Liver (tissue), 9 donors: ENCODE results near the gene GPC1. TPM values are rescaled to one million over a fixed set of nuclear protein-coding genes. Genes with fewer than 3 reads are reported as not detected.
A peak's percentile ranks its signal among the peaks of the same experiment; 100 is the strongest.

Experiments used
- DNase-seq: peaks from one replicate; pipeline ENCODE4 v3.0.0-alpha.2; 2017; ENCODE audit warnings: low spot score
- H3K27ac ChIP-seq, 2 donors: one replicate each; pipeline ENCODE4 v1.7.0; 2013; ENCODE audit warnings: inconsistent platforms in 2 of 2, low read length in 2 of 2, control low read depth in 1 of 2, low read depth in 1 of 2, mild to moderate bottlenecking in 1 of 2
- H3K27me3 ChIP-seq, 4 donors: one replicate each; pipeline versions ENCODE4 v1.6.1 to v1.7.0; 2013; ENCODE audit warnings: low read length in 3 of 4, inconsistent platforms in 1 of 4, mild to moderate bottlenecking in 1 of 4, moderate library complexity in 1 of 4; ENCODE audit not compliant: control insufficient read depth in 4 of 4, insufficient read depth in 4 of 4
- H3K36me3 ChIP-seq, 4 donors: one replicate each; pipeline versions ENCODE4 v1.6.1 to v1.7.0; 2013; ENCODE audit warnings: low read length in 3 of 4, mild to moderate bottlenecking in 3 of 4, low read depth in 1 of 4, moderate library complexity in 1 of 4; ENCODE audit not compliant: control insufficient read depth in 4 of 4, insufficient read depth in 3 of 4
- H3K4me1 ChIP-seq, 4 donors: one replicate each; pipeline versions ENCODE4 v1.6.1 to v1.7.0; 2013; ENCODE audit warnings: low read length in 3 of 4, mild to moderate bottlenecking in 3 of 4, moderate library complexity in 1 of 4; ENCODE audit not compliant: control insufficient read depth in 4 of 4, insufficient read depth in 4 of 4
- H3K4me3 ChIP-seq, 3 donors: one replicate each; pipeline versions ENCODE4 v1.6.1 to v1.7.0; 2013; ENCODE audit warnings: low read length in 3 of 3, control low read depth in 1 of 3, low read depth in 1 of 3, mild to moderate bottlenecking in 1 of 3
- H3K9ac ChIP-seq, 2 donors: one replicate each; pipeline ENCODE4 v1.7.0; 2013; ENCODE audit warnings: low read length in 2 of 2, mild to moderate bottlenecking in 2 of 2, moderate library complexity in 2 of 2, control low read depth in 1 of 2, low read depth in 1 of 2
- H3K9me3 ChIP-seq, 4 donors: one replicate each; pipeline versions ENCODE4 v1.6.1 to v1.7.0; 2013; ENCODE audit warnings: low read length in 3 of 4; ENCODE audit not compliant: control insufficient read depth in 4 of 4
- ATF3 ChIP-seq: IDR thresholded peaks from 2 replicates; pipeline ENCODE4 v1.6.1; 2016; ENCODE audit warnings: antibody characterized with exemption
- EGR1 ChIP-seq, 2 donors: IDR thresholded peaks; 2 replicates each; pipeline ENCODE4 v1.6.1; 2016 to 2018; ENCODE audit warnings: antibody characterized with exemption in 2 of 2, low read depth in 2 of 2
- FOXA1 ChIP-seq: IDR thresholded peaks from 2 replicates; pipeline ENCODE4 v1.6.1; 2016; ENCODE audit warnings: antibody characterized with exemption
- FOXA2 ChIP-seq: IDR thresholded peaks from 2 replicates; pipeline ENCODE4 v1.6.1; 2016; ENCODE audit warnings: antibody characterized with exemption
- GABPA ChIP-seq, 2 donors: IDR thresholded peaks in 1 of 2; conservative IDR thresholded peaks in 1 of 2; 2 replicates each; pipeline ENCODE4 v1.6.1; 2016; ENCODE audit warnings: antibody characterized with exemption in 2 of 2, mild to moderate bottlenecking in 1 of 2, moderate library complexity in 1 of 2
- HNF4A ChIP-seq, 2 donors: conservative IDR thresholded peaks; 2 replicates each; pipeline ENCODE4 v1.6.1; 2016; ENCODE audit warnings: antibody characterized with exemption in 2 of 2, mild to moderate bottlenecking in 2 of 2
- HNF4G ChIP-seq: IDR thresholded peaks from 2 replicates; pipeline ENCODE4 v1.6.1; 2016; ENCODE audit warnings: antibody characterized with exemption
- JUND ChIP-seq, 2 donors: IDR thresholded peaks; 2 replicates each; pipeline ENCODE4 v1.6.1; 2016; ENCODE audit warnings: antibody characterized with exemption in 2 of 2
- MAX ChIP-seq: IDR thresholded peaks from 2 replicates; pipeline ENCODE4 v1.6.1; 2016; ENCODE audit warnings: antibody characterized with exemption
- NR2F2 ChIP-seq: IDR thresholded peaks from 2 replicates; pipeline ENCODE4 v1.6.1; 2016; ENCODE audit warnings: antibody characterized with exemption
- RAD21 ChIP-seq, 2 donors: IDR thresholded peaks; 2 replicates each; pipeline ENCODE4 v1.6.1; 2016; ENCODE audit warnings: antibody characterized with exemption in 2 of 2, mild to moderate bottlenecking in 2 of 2
- RXRA ChIP-seq, 2 donors: IDR thresholded peaks; 2 replicates each; pipeline ENCODE4 v1.6.1; 2017 to 2018; ENCODE audit warnings: antibody characterized with exemption in 2 of 2, mild to moderate bottlenecking in 1 of 2
- SP1 ChIP-seq: IDR thresholded peaks from 2 replicates; pipeline ENCODE4 v1.6.1; 2018; ENCODE audit warnings: antibody characterized with exemption, mild to moderate bottlenecking
- TAF1 ChIP-seq: conservative IDR thresholded peaks from 2 replicates; pipeline ENCODE4 v1.6.1; 2016; ENCODE audit warnings: antibody characterized with exemption, mild to moderate bottlenecking
- WGBS: extraction: QIAGEN DNeasy Blood & Tissue Kit; methylation state at CpG from one replicate; pipeline ENCODE4 v1.1.7; 2013; 5-methylcytosine and 5-hydroxymethylcytosine counted together
- polyA plus RNA-seq, 2 donors: library from polyadenylated mRNA; stranded (reverse) in 1 of 2; unstranded in 1 of 2; fragments of 200-250 nt in 1 of 2; fragments of >200 nt in 1 of 2; fragmentation: Nextera tagmentation in 1 of 2; extraction: Ambion mirVana in 1 of 2; gene quantifications; one replicate each; pipeline versions ENCODE4 v1.2.1 to v1.2.3, GENCODE V29; 2013 to 2015
- total RNA-seq, 2 donors: library from RNA; depleted of rRNA; stranded (reverse); fragments of >200 nt; gene quantifications; one replicate each; pipeline ENCODE4 v1.2.3, GENCODE V29; 2014
- TF ChIP-seq, protein P1 (sequence below): fragments of 150-350 bp; IDR thresholded peaks from 2 replicates; pipeline ENCODE4 v1.5.1; 2017; ENCODE audit warnings: improper control_type of control experiment, low read depth, low read length; ENCODE audit not compliant: missing input control
- TF ChIP-seq, protein P2 (sequence below): IDR thresholded peaks from 2 replicates; pipeline ENCODE4 v1.6.1; 2016; ENCODE audit warnings: antibody characterized with exemption, mild to moderate bottlenecking
- TF ChIP-seq, protein P3 (sequence below): IDR thresholded peaks from 2 replicates; pipeline ENCODE4 v1.6.1; 2016; ENCODE audit warnings: antibody characterized with exemption
- donor health status: healthy.
- donor health status: healthy.
- donor health status: healthy.
- donor health status: healthy.
- donor health status: healthy.

The GPC1 gene
- total and polyA plus RNA-seq, 4 donors: 3.2 to 41.0 (median 9.1) TPM

GRCh38 chr2:240398661-240399267 lies 36.7 kb upstream of the GPC1 start:
- no peaks in the 10 kb centered on the region for H3K27me3 ChIP-seq
- no peak overlapping the region for H3K27ac ChIP-seq
- no peak overlapping the region for H3K4me3 ChIP-seq
- H3K36me3 ChIP-seq: no peaks in the 10 kb centered on the region
- no peak overlapping the region for H3K9ac ChIP-seq
- peak; percentile 17 for DNase-seq
- no peaks in the 10 kb centered on the region for H3K9me3 ChIP-seq
- H3K4me1 ChIP-seq: no peaks in the 10 kb centered on the region
- 91% methylated on average over 20 of the region's 20 CpGs for WGBS
- TF ChIP-seq TAF1 (no peak), JUND (IDR thresholded peaks at IDR 0.05) (no peak), HNF4G (no peak)
- TF ChIP-seq, protein P1, sequence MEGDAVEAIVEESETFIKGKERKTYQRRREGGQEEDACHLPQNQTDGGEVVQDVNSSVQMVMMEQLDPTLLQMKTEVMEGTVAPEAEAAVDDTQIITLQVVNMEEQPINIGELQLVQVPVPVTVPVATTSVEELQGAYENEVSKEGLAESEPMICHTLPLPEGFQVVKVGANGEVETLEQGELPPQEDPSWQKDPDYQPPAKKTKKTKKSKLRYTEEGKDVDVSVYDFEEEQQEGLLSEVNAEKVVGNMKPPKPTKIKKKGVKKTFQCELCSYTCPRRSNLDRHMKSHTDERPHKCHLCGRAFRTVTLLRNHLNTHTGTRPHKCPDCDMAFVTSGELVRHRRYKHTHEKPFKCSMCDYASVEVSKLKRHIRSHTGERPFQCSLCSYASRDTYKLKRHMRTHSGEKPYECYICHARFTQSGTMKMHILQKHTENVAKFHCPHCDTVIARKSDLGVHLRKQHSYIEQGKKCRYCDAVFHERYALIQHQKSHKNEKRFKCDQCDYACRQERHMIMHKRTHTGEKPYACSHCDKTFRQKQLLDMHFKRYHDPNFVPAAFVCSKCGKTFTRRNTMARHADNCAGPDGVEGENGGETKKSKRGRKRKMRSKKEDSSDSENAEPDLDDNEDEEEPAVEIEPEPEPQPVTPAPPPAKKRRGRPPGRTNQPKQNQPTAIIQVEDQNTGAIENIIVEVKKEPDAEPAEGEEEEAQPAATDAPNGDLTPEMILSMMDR: no peak
- TF ChIP-seq, protein P2, sequence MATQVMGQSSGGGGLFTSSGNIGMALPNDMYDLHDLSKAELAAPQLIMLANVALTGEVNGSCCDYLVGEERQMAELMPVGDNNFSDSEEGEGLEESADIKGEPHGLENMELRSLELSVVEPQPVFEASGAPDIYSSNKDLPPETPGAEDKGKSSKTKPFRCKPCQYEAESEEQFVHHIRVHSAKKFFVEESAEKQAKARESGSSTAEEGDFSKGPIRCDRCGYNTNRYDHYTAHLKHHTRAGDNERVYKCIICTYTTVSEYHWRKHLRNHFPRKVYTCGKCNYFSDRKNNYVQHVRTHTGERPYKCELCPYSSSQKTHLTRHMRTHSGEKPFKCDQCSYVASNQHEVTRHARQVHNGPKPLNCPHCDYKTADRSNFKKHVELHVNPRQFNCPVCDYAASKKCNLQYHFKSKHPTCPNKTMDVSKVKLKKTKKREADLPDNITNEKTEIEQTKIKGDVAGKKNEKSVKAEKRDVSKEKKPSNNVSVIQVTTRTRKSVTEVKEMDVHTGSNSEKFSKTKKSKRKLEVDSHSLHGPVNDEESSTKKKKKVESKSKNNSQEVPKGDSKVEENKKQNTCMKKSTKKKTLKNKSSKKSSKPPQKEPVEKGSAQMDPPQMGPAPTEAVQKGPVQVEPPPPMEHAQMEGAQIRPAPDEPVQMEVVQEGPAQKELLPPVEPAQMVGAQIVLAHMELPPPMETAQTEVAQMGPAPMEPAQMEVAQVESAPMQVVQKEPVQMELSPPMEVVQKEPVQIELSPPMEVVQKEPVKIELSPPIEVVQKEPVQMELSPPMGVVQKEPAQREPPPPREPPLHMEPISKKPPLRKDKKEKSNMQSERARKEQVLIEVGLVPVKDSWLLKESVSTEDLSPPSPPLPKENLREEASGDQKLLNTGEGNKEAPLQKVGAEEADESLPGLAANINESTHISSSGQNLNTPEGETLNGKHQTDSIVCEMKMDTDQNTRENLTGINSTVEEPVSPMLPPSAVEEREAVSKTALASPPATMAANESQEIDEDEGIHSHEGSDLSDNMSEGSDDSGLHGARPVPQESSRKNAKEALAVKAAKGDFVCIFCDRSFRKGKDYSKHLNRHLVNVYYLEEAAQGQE: no peak

- Histone ChIP-seq H3K9me3 (no peaks in the 10 kb centered on the region), H3K4me3 (no peak overlapping the region), H3K4me1 (no peaks in the 10 kb centered on the region), H3K27me3 (no peaks in the 10 kb centered on the region), H3K9ac (no peak overlapping the region), H3K36me3 (no peaks in the 10 kb centered on the region), H3K27ac (no peak overlapping the region)
- DNase-seq: no peak
- 89% methylated on average over 14 of the region's 14 CpGs for WGBS
- TF ChIP-seq, protein P3, sequence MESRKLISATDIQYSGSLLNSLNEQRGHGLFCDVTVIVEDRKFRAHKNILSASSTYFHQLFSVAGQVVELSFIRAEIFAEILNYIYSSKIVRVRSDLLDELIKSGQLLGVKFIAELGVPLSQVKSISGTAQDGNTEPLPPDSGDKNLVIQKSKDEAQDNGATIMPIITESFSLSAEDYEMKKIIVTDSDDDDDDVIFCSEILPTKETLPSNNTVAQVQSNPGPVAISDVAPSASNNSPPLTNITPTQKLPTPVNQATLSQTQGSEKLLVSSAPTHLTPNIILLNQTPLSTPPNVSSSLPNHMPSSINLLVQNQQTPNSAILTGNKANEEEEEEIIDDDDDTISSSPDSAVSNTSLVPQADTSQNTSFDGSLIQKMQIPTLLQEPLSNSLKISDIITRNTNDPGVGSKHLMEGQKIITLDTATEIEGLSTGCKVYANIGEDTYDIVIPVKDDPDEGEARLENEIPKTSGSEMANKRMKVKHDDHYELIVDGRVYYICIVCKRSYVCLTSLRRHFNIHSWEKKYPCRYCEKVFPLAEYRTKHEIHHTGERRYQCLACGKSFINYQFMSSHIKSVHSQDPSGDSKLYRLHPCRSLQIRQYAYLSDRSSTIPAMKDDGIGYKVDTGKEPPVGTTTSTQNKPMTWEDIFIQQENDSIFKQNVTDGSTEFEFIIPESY: no peak
- TF ChIP-seq ATF3: no peak
- no peak for TF ChIP-seq JUND (IDR thresholded peaks at IDR 0.05)
- no peak for TF ChIP-seq FOXA2
- TF ChIP-seq TAF1: no peak
- no peak for TF ChIP-seq RXRA (IDR thresholded peaks at IDR 0.05)
- no peak for TF ChIP-seq NR2F2
- TF ChIP-seq GABPA (IDR thresholded peaks at IDR 0.05 in 1 of 2, conservative IDR thresholded peaks at IDR 0.05 in 1 of 2): no peak
- TF ChIP-seq HNF4A (conservative IDR thresholded peaks at IDR 0.05): no peak
- TF ChIP-seq EGR1 (IDR thresholded peaks at IDR 0.05; ENCODE audit: low read depth in 2 of 2): no peak
- no peak for TF ChIP-seq MAX
- TF ChIP-seq SP1: no peak
- TF ChIP-seq, protein P2: no peak
- no peak for TF ChIP-seq FOXA1
- TF ChIP-seq RAD21 (IDR thresholded peaks at IDR 0.05): no peak
Measured at GRCh38 chr2:240399419-240400324, 35.8 kb upstream of the GPC1 start.
